H1 (cell line): ENCODE measurements around the gene ZNF565. TPM values are rescaled to one million over a fixed set of nuclear protein-coding genes. Genes with fewer than 3 reads are reported as not detected.

Experiments used
- CTCF ChIA-PET: fragments of 300-600 bp; sonication (Branson Sonifier 250); formaldehyde crosslinking; loops from one replicate; lab custom pipeline; 2021; ENCODE audit not compliant: partially characterized antibody; lab: Charles Lee
- POLR2A ChIA-PET: fragments of 300-600 bp; sonication (Branson Sonifier 250); formaldehyde crosslinking; loops from one replicate; lab custom pipeline; 2021; ENCODE audit warnings: inconsistent platforms; ENCODE audit not compliant: partially characterized antibody; lab: Charles Lee
- DNase-seq, 2 experiments: peaks; one replicate each; pipeline versions ENCODE4 v3.0.0 to v3.0.0-alpha.2; 2010 to 2022; ENCODE audit warnings: low spot score in 2 of 2, low read depth in 1 of 2, mixed read lengths in 1 of 2
- FAIRE-seq: peaks from 2 replicates; lab custom pipeline; 2011; peaks lifted over from hg19 to GRCh38; lab: Jason Lieb, UNC
- H2AFZ ChIP-seq: 2 replicates; pipeline ENCODE4 v1.8.1; 2012; ENCODE audit warnings: low read length, inconsistent platforms
- H2AK5ac ChIP-seq: 2 replicates; pipeline ENCODE4 v1.6.1; 2013; ENCODE audit warnings: low read depth, low read length
- H2BK120ac ChIP-seq: replicated peaks from 2 replicates; pipeline ENCODE3; 2013; ENCODE audit warnings: low read depth, low read length, inconsistent platforms
- H2BK12ac ChIP-seq: 2 replicates; pipeline ENCODE4 v1.6.1; 2013; ENCODE audit warnings: low read depth, low read length
- H2BK15ac ChIP-seq: 2 replicates; pipeline ENCODE4 v1.6.1; 2013; ENCODE audit warnings: low read length
- H2BK20ac ChIP-seq: 2 replicates; pipeline ENCODE4 v1.6.1; 2013; ENCODE audit warnings: low read length
- H2BK5ac ChIP-seq: 2 replicates; pipeline ENCODE4 v1.6.1; 2013; ENCODE audit warnings: low read depth, low read length
- H3K14ac ChIP-seq: 2 replicates; pipeline ENCODE4 v1.6.1; 2013; ENCODE audit warnings: inconsistent platforms; ENCODE audit not compliant: insufficient read length
- H3K18ac ChIP-seq: 2 replicates; pipeline ENCODE4 v1.6.1; 2013; ENCODE audit warnings: low read length; ENCODE audit errors: extremely low read depth
- H3K23ac ChIP-seq: 2 replicates; pipeline ENCODE4 v1.6.1; 2013; ENCODE audit warnings: inconsistent platforms; ENCODE audit not compliant: insufficient read length
- H3K23me2 ChIP-seq: 2 replicates; pipeline ENCODE4 v1.6.1; 2013; ENCODE audit warnings: low read depth, low read length
- H3K27ac ChIP-seq: 2 replicates; pipeline ENCODE4 v1.6.1; 2011; ENCODE audit warnings: low read depth, low read length, inconsistent platforms
- H3K27me3 ChIP-seq, 4 experiments: replicated peaks in 1 of 4; 1 replicate in 1 of 4; 2 replicates in 3 of 4; pipeline versions ENCODE4 v1.6.1 to v1.8.1; 2011 to 2013; ENCODE audit warnings: low read length in 3 of 4, mild to moderate bottlenecking in 3 of 4, inconsistent platforms in 2 of 4, mixed read lengths in 2 of 4, moderate library complexity in 1 of 4; ENCODE audit not compliant: control insufficient read depth in 3 of 4, insufficient read depth in 3 of 4; ENCODE audit errors: extremely low read depth in 1 of 4
- H3K36me3 ChIP-seq, 4 experiments: 2 replicates each; pipeline versions ENCODE4 v1.6.1 to v1.8.1; 2011 to 2013; ENCODE audit warnings: mild to moderate bottlenecking in 4 of 4, low read length in 3 of 4, moderate library complexity in 2 of 4, control low read depth in 1 of 4, inconsistent platforms in 1 of 4; ENCODE audit not compliant: insufficient read depth in 4 of 4, control insufficient read depth in 2 of 4
- H3K4ac ChIP-seq: replicated peaks from 2 replicates; pipeline ENCODE3; 2013; ENCODE audit warnings: low read length, low read depth, mixed read lengths, inconsistent platforms; ENCODE audit not compliant: insufficient read length
- H3K4me1 ChIP-seq, 4 experiments: replicated peaks in 1 of 4; 1 replicate in 1 of 4; 2 replicates in 3 of 4; pipeline versions ENCODE4 v1.6.1 to v1.8.1; 2011 to 2013; ENCODE audit warnings: low read length in 3 of 4, inconsistent platforms in 2 of 4, mixed read lengths in 1 of 4; ENCODE audit not compliant: insufficient read depth in 4 of 4, control insufficient read depth in 3 of 4
- H3K4me2 ChIP-seq, 2 experiments: 2 replicates each; pipeline versions ENCODE4 v1.6.1 to v1.8.1; 2011 to 2013; ENCODE audit warnings: low read depth in 2 of 2, low read length in 2 of 2, control low read depth in 1 of 2, inconsistent platforms in 1 of 2, mild to moderate bottlenecking in 1 of 2; ENCODE audit not compliant: insufficient read depth in 1 of 2
- H3K4me3 ChIP-seq, 4 experiments: fragments of 200-600, 300-600 bp in 1 of 4; sonication (generic), shearing (Covaris generic), sonication (Bioruptor Twin) in 1 of 4; 2 replicates each; pipeline versions ENCODE4 v1.5.1 to v1.8.1; 2011 to 2016; ENCODE audit warnings: low read length in 4 of 4, low read depth in 3 of 4, control low read depth in 2 of 4, inconsistent platforms in 2 of 4, mild to moderate bottlenecking in 2 of 4, mixed read lengths in 1 of 4, moderate library complexity in 1 of 4; ENCODE audit not compliant: insufficient read depth in 2 of 4; ENCODE audit errors: extremely low read depth in 1 of 4
- H3K56ac ChIP-seq: replicated peaks from 2 replicates; pipeline ENCODE3; 2013; ENCODE audit warnings: low read depth, mild to moderate bottlenecking, mixed read lengths, low read length, inconsistent platforms; ENCODE audit not compliant: insufficient read length
- H3K79me1 ChIP-seq: 2 replicates; pipeline ENCODE4 v1.6.1; 2013; ENCODE audit warnings: low read depth, low read length, control low read depth
- H3K79me2 ChIP-seq, 2 experiments: 2 replicates each; pipeline versions ENCODE4 v1.6.1 to v1.8.1; 2012 to 2013; ENCODE audit warnings: low read length in 2 of 2, mild to moderate bottlenecking in 2 of 2, inconsistent platforms in 1 of 2; ENCODE audit not compliant: insufficient read depth in 2 of 2, control insufficient read depth in 1 of 2
- H3K9ac ChIP-seq, 4 experiments: replicated peaks in 1 of 4; 1 replicate in 1 of 4; 2 replicates in 3 of 4; pipeline versions ENCODE4 v1.6.1 to v1.8.1; 2011 to 2013; ENCODE audit warnings: low read depth in 3 of 4, low read length in 3 of 4, control low read depth in 2 of 4, mild to moderate bottlenecking in 2 of 4, moderate library complexity in 2 of 4, inconsistent platforms in 1 of 4; ENCODE audit errors: extremely low read depth in 1 of 4
- H3K9me3 ChIP-seq, 2 experiments: 2 replicates each; pipeline versions ENCODE4 v1.6.1 to v1.8.1; 2012 to 2013; ENCODE audit warnings: mild to moderate bottlenecking in 2 of 2, moderate library complexity in 2 of 2, control low read depth in 1 of 2, inconsistent platforms in 1 of 2, low read depth in 1 of 2, low read length in 1 of 2, mixed read lengths in 1 of 2; ENCODE audit not compliant: insufficient read depth in 2 of 2
- H4K20me1 ChIP-seq, 2 experiments: replicated peaks in 1 of 2; 2 replicates each; pipeline versions ENCODE3 to v1.8.1; 2011 to 2013; ENCODE audit warnings: inconsistent platforms in 2 of 2, low read length in 2 of 2, mild to moderate bottlenecking in 1 of 2; ENCODE audit not compliant: insufficient read depth in 2 of 2, control insufficient read depth in 1 of 2
- H4K5ac ChIP-seq: 2 replicates; pipeline ENCODE4 v1.6.1; 2013; ENCODE audit warnings: low read length, low read depth, mixed read lengths, inconsistent platforms; ENCODE audit not compliant: insufficient read length
- H4K8ac ChIP-seq: 2 replicates; pipeline ENCODE4 v1.8.0; 2013; ENCODE audit warnings: mild to moderate bottlenecking, moderate library complexity, low read length, inconsistent platforms; ENCODE audit not compliant: insufficient read depth; ENCODE audit errors: extremely low read depth
- H4K91ac ChIP-seq: replicated peaks from 2 replicates; pipeline ENCODE3; 2013; ENCODE audit warnings: low read length, mixed read lengths, inconsistent platforms; ENCODE audit not compliant: insufficient read length
- BRCA1 ChIP-seq: IDR thresholded peaks from 2 replicates; pipeline ENCODE4 v1.6.1; 2012; ENCODE audit warnings: low read depth, low read length, improper control_type of control experiment
- CBX5 ChIP-seq: fragments of 300-800, 300-1000 bp; sonication (generic); IDR thresholded peaks from 2 replicates; pipeline ENCODE4 v1.7.1; 2016; ENCODE audit warnings: antibody characterized with exemption, low read length, low read depth
- CEBPB ChIP-seq: IDR thresholded peaks from 2 replicates; pipeline ENCODE4 v1.6.1; 2012; ENCODE audit warnings: low read depth, low read length
- CHD1 ChIP-seq: IDR thresholded peaks from 2 replicates; pipeline ENCODE4 v1.6.1; 2012; ENCODE audit warnings: low read depth, low read length, improper control_type of control experiment
- HDAC6 ChIP-seq: IDR thresholded peaks from one replicate; pipeline ENCODE4 v1.7.1; 2012; ENCODE audit warnings: low read depth, mild to moderate bottlenecking, inconsistent platforms, low read length, moderate library complexity
- KDM1A ChIP-seq: fragments of 200-600, 300-600 bp; sonication (generic); IDR thresholded peaks from 2 replicates; pipeline ENCODE4 v1.7.1; 2016; ENCODE audit warnings: mild to moderate bottlenecking, low read length, borderline replicate concordance
- NANOG ChIP-seq: IDR thresholded peaks from 2 replicates; pipeline ENCODE4 v1.6.1; 2011; ENCODE audit warnings: low read length, low read depth, mild to moderate bottlenecking, inconsistent platforms; ENCODE audit not compliant: insufficient read depth, poor library complexity, severe bottlenecking
- SAP30 ChIP-seq: fragments of 300-600 bp; sonication (generic); IDR thresholded peaks from 2 replicates; pipeline ENCODE4 v1.7.1; 2012; ENCODE audit warnings: low read length, moderate library complexity, mild to moderate bottlenecking, inconsistent platforms; ENCODE audit not compliant: insufficient read depth, insufficient replicate concordance
- SUZ12 ChIP-seq: fragments of 200-600 bp; sonication (generic); IDR thresholded peaks from 2 replicates; pipeline ENCODE4 v1.6.1; 2012; ENCODE audit warnings: mild to moderate bottlenecking, inconsistent platforms, low read length, moderate library complexity, mixed read lengths
- WGBS, 2 experiments: shearing (Covaris generic) in 1 of 2; methylation state at CpG; one replicate each; pipeline versions ENCODE4 v1.1.6 to v1.1.7; 2013 to 2015; ENCODE audit warnings: low lambda C conversion rate in 2 of 2, mixed read lengths in 2 of 2, inconsistent platforms in 1 of 2, low coverage in 1 of 2, missing lambda C conversion rate in 1 of 2; ENCODE audit not compliant: insufficient replicate concordance in 2 of 2, insufficient coverage in 1 of 2, insufficient read length in 1 of 2; ENCODE audit errors: extremely low coverage in 1 of 2, missing lambda C conversion rate in 1 of 2; 5-methylcytosine and 5-hydroxymethylcytosine counted together
- polyA plus RNA-seq, 7 experiments: library from polyadenylated mRNA; depleted of rRNA in 3 of 7; stranded (reverse) in 5 of 7; unstranded in 2 of 7; fragments of >200 nt in 5 of 7; fragments of 200-250 nt in 2 of 7; gene quantifications; 1 replicate in 5 of 7; 2 replicates in 1 of 7; 4 replicates in 1 of 7; pipeline versions ENCODE4 v1.2.1 to v1.2.3, GENCODE V29; 2011 to 2013; ENCODE audit warnings: missing spikeins in 2 of 7, mixed read lengths in 2 of 7
- total RNA-seq: library from RNA; stranded (reverse); fragmentation: NEBNext Ultra II Directional; extraction: Animal tissue kit (Norgen Biotek cat#: 25700); gene quantifications from 2 replicates; pipeline ENCODE4 v1.2.1, GENCODE V29; 2021

The ZNF565 gene
- total and polyA plus RNA-seq, 2 of the 8 experiments (the other 6 are each of a cell fraction or from before 2014, with no cell fraction given) = 0.89 to 3.1 TPM

DNA sequence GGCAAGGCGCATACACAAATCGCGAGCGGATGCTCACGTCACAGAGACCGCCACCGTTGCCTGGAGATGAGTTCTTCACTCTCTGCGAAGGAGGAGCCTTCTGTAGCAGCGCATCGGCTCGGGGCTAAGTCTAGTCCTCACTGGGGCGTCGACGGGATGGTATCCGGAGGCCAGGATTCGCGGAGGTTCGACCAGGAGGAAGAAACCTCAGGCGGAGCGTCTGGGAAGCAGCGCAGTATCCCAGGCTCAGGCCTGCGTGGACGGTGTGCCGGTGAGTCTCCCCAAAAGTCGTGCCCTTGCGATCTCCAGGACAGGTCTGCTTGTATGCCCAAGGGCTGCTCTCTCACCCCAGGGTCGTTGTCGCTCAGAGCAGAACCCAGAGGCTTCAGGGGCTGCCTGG is 40.9 kb upstream of the ZNF565 start:
- no peak for FAIRE-seq
- CTCF ChIA-PET = interaction anchor here (1.0 kb wide), 1 partner anchor 11 kb away, joined by 3 read pairs; no protein-coding TSS in a partner anchor

More for the DNA sequence above, 40.9 kb upstream of the ZNF565 start:
- H3K9me3 ChIP-seq = peaks cover 6 to 49% of the 10 kb centered on the region in 2 experiments
- no peak overlapping the region for H2BK20ac ChIP-seq
- no peak overlapping the region for H3K18ac ChIP-seq
- POLR2A ChIA-PET = interaction anchor here (0.6 kb wide), 1 partner anchor 38 kb away, joined by 3 read pairs; no protein-coding TSS in a partner anchor
- no peak overlapping the region for H2BK5ac ChIP-seq
- no peak overlapping the region for H3K23ac ChIP-seq
- no peak overlapping the region for H3K9ac ChIP-seq
- no peaks in the 10 kb centered on the region for H4K20me1 ChIP-seq
- no peak overlapping the region for H4K91ac ChIP-seq
- H2AK5ac ChIP-seq = no peak overlapping the region
- peaks cover 0 to 2% (median 0%) of the 10 kb centered on the region in 4 experiments; a peak in 1 of 8 replicates for H3K36me3 ChIP-seq
- no peak for DNase-seq
- TF ChIP-seq CEBPB (no peak), BRCA1 (no peak), CBX5 (no peak), HDAC6 (no peak), SUZ12 (no peak), CHD1 (no peak), NANOG (no peak), KDM1A (no peak), SAP30 (no peak)
- no peak overlapping the region for H2BK120ac ChIP-seq
- no peak overlapping the region for H3K27ac ChIP-seq
- H4K8ac ChIP-seq = no peak overlapping the region
- no peaks in the 10 kb centered on the region for H3K79me2 ChIP-seq
- no peaks in the 10 kb centered on the region for H3K23me2 ChIP-seq
- H2AFZ ChIP-seq = no peak overlapping the region
- H3K56ac ChIP-seq = no peak overlapping the region
- no peaks in the 10 kb centered on the region; a peak in 1 of 7 replicates for H3K4me1 ChIP-seq
- H2BK12ac ChIP-seq = no peak overlapping the region
- H3K79me1 ChIP-seq = no peaks in the 10 kb centered on the region
- H3K4ac ChIP-seq = no peak overlapping the region
- H4K5ac ChIP-seq = no peak overlapping the region
- 84% methylated on average over 28 of the region's 28 CpGs; no CpG with 5 or more reads in 1 of the 2 experiments for WGBS, 2 experiments
- H3K14ac ChIP-seq = no peak overlapping the region
- H3K4me2 ChIP-seq = no peak overlapping the region
- H3K4me3 ChIP-seq = no peak overlapping the region
- no peaks in the 10 kb centered on the region for H3K27me3 ChIP-seq
- H2BK15ac ChIP-seq = no peak overlapping the region
